Neuronal stem cell (in vitro differentiated cells): ENCODE measurements around the gene MRTFB.

Source experiments
- DNase-seq: peaks from one replicate; pipeline ENCODE4 v3.0.0-alpha.2; 2013; ENCODE audit warnings: low spot score
- H2AFZ ChIP-seq: one replicate; pipeline ENCODE4 v1.6.1; 2013; ENCODE audit warnings: mild to moderate bottlenecking, low read length, inconsistent platforms
- H2AK5ac ChIP-seq: 2 replicates; pipeline ENCODE4 v1.6.1; 2013; ENCODE audit warnings: low read depth, mild to moderate bottlenecking, inconsistent platforms, low read length, moderate library complexity, mixed read lengths
- H2BK120ac ChIP-seq: 2 replicates; pipeline ENCODE4 v1.6.1; 2013; ENCODE audit warnings: low read depth, mild to moderate bottlenecking, inconsistent platforms, low read length, moderate library complexity, mixed read lengths
- H2BK12ac ChIP-seq: one replicate; pipeline ENCODE4 v1.6.1; 2013; ENCODE audit warnings: low read length, inconsistent platforms
- H2BK15ac ChIP-seq: 2 replicates; pipeline ENCODE4 v1.6.1; 2013; ENCODE audit warnings: mild to moderate bottlenecking, low read length, inconsistent platforms, mixed read lengths
- H2BK5ac ChIP-seq: one replicate; pipeline ENCODE4 v1.6.1; 2013; ENCODE audit warnings: inconsistent platforms, mild to moderate bottlenecking, low read length, moderate library complexity
- H3K14ac ChIP-seq: one replicate; pipeline ENCODE4 v1.6.1; 2013; ENCODE audit warnings: low read length, inconsistent platforms
- H3K18ac ChIP-seq: 2 replicates; pipeline ENCODE4 v1.6.1; 2013; ENCODE audit warnings: low read length, inconsistent platforms
- H3K23ac ChIP-seq: 2 replicates; pipeline ENCODE4 v1.6.1; 2013; ENCODE audit warnings: low read depth, mild to moderate bottlenecking, mixed read lengths, low read length, inconsistent platforms; ENCODE audit not compliant: poor library complexity
- H3K27ac ChIP-seq: replicated peaks from 3 replicates; pipeline ENCODE4 v1.5.1; 2013; ENCODE audit warnings: low read length, inconsistent platforms
- H3K27me3 ChIP-seq, 3 experiments: 2 replicates each; pipeline ENCODE4 v1.6.1; 2013; ENCODE audit warnings: low read length in 3 of 3, mild to moderate bottlenecking in 2 of 3, inconsistent platforms in 1 of 3, low read depth in 1 of 3, mixed read lengths in 1 of 3, moderate library complexity in 1 of 3; ENCODE audit not compliant: control insufficient read depth in 3 of 3, insufficient read depth in 3 of 3
- H3K36me3 ChIP-seq, 2 donors: replicated peaks in 1 of 2; 2 replicates each; pipeline ENCODE4 v1.6.1; 2013; ENCODE audit warnings: low read length in 2 of 2; ENCODE audit not compliant: control insufficient read depth in 2 of 2, insufficient read depth in 2 of 2
- H3K4ac ChIP-seq: 2 replicates; pipeline ENCODE4 v1.6.1; 2013; ENCODE audit warnings: inconsistent platforms, mild to moderate bottlenecking, low read length, moderate library complexity
- H3K4me1 ChIP-seq, 2 donors: 1 replicate in 1 of 2; 2 replicates in 1 of 2; pipeline ENCODE4 v1.6.1; 2013; ENCODE audit warnings: low read length in 2 of 2, low read depth in 1 of 2; ENCODE audit not compliant: control insufficient read depth in 2 of 2, insufficient read depth in 1 of 2
- H3K4me2 ChIP-seq: one replicate; pipeline ENCODE4 v1.6.1; 2013; ENCODE audit warnings: mild to moderate bottlenecking, low read length, inconsistent platforms; ENCODE audit not compliant: insufficient read depth, poor library complexity, severe bottlenecking
- H3K4me3 ChIP-seq, 2 donors: 2 replicates each; pipeline ENCODE4 v1.5.1; 2013; ENCODE audit warnings: low read length in 2 of 2, mild to moderate bottlenecking in 2 of 2, inconsistent platforms in 1 of 2, moderate library complexity in 1 of 2
- H3K79me1 ChIP-seq: one replicate; pipeline ENCODE4 v1.6.1; 2013; ENCODE audit warnings: low read depth, mild to moderate bottlenecking, inconsistent platforms, low read length, moderate library complexity
- H3K9ac ChIP-seq: one replicate; pipeline ENCODE4 v1.6.1; 2013; ENCODE audit warnings: mild to moderate bottlenecking, low read depth, low read length, inconsistent platforms; ENCODE audit not compliant: poor library complexity
- H3K9me3 ChIP-seq, 2 donors: replicated peaks in 1 of 2; 2 replicates each; pipeline versions ENCODE3 to v1.6.1; 2013; ENCODE audit warnings: low read length in 2 of 2, mild to moderate bottlenecking in 2 of 2, inconsistent platforms in 1 of 2, low read depth in 1 of 2, mixed read lengths in 1 of 2, moderate library complexity in 1 of 2; ENCODE audit not compliant: control insufficient read depth in 2 of 2, insufficient read depth in 1 of 2
- H4K8ac ChIP-seq: one replicate; pipeline ENCODE4 v1.6.1; 2013; ENCODE audit warnings: low read depth, mild to moderate bottlenecking, inconsistent platforms, low read length, moderate library complexity
- H4K91ac ChIP-seq: one replicate; pipeline ENCODE4 v1.6.1; 2013; ENCODE audit warnings: low read length, low read depth, mild to moderate bottlenecking, inconsistent platforms; ENCODE audit not compliant: poor library complexity
- WGBS, 2 donors: extraction: QIAGEN DNeasy Blood & Tissue Kit; methylation state at CpG; one replicate each; pipeline ENCODE4 v1.1.7; 2013; ENCODE audit warnings: missing lambda C conversion rate in 2 of 2, mixed read lengths in 1 of 2; ENCODE audit not compliant: insufficient read length in 2 of 2, insufficient replicate concordance in 1 of 2; ENCODE audit errors: extremely low coverage in 2 of 2; 5-methylcytosine and 5-hydroxymethylcytosine counted together

The MRTFB gene

GRCh38 chr16:14196011-14196410, 124.9 kb downstream of the MRTFB start:
- Histone ChIP-seq H3K18ac (no peak overlapping the region), H3K23ac (no peak overlapping the region), H2BK120ac (no peak overlapping the region), H3K14ac (no peak overlapping the region), H2BK15ac (no peak overlapping the region), H3K4me3 (no peak overlapping the region), H4K8ac (no peak overlapping the region), H3K4ac (no peak overlapping the region), H2BK5ac (no peak overlapping the region), H3K4me2 (no peak overlapping the region), H2BK12ac (no peak overlapping the region), H2AFZ (no peak overlapping the region), H3K79me1 (no peaks in the 10 kb centered on the region), H3K9ac (no peak overlapping the region), H3K36me3 (no peaks in the 10 kb centered on the region), H3K27me3 (no peaks in the 10 kb centered on the region), H3K4me1 (peaks cover 3 to 9% of the 10 kb centered on the region in 2 donors), H4K91ac (no peak overlapping the region), H3K27ac (no peak overlapping the region), H2AK5ac (no peak overlapping the region), H3K9me3 (peaks cover 0 to 4% of the 10 kb centered on the region in 2 donors)
- DNase-seq, result no peak
- no CpG with 5 or more reads among the region's 2 CpGs for WGBS, 2 donors

GRCh38 chr16:14196539-14196938, 125.4 kb downstream of the MRTFB start:
- no peak overlapping the region for H3K4me3 ChIP-seq
- no peak overlapping the region for H3K4ac ChIP-seq
- no peak overlapping the region for H3K4me2 ChIP-seq
- no peak overlapping the region for H4K91ac ChIP-seq
- H4K8ac ChIP-seq, result no peak overlapping the region
- H3K23ac ChIP-seq, result no peak overlapping the region
- H3K27ac ChIP-seq, result no peak overlapping the region
- no peaks in the 10 kb centered on the region for H3K27me3 ChIP-seq
- H3K79me1 ChIP-seq, result no peaks in the 10 kb centered on the region
- H3K4me1 ChIP-seq, result peaks cover 3 to 9% of the 10 kb centered on the region in 2 donors
- no peak overlapping the region for H2BK15ac ChIP-seq
- no peak overlapping the region for H2AK5ac ChIP-seq
- H2AFZ ChIP-seq, result no peak overlapping the region
- peaks cover 0 to 4% of the 10 kb centered on the region in 2 donors for H3K9me3 ChIP-seq
- no peaks in the 10 kb centered on the region for H3K36me3 ChIP-seq
- H2BK12ac ChIP-seq, result no peak overlapping the region
- H3K9ac ChIP-seq, result no peak overlapping the region
- no peak overlapping the region for H2BK5ac ChIP-seq
- H2BK120ac ChIP-seq, result no peak overlapping the region
- H3K18ac ChIP-seq, result no peak overlapping the region
- DNase-seq, result no peak
- H3K14ac ChIP-seq, result no peak overlapping the region

GRCh38 chr16:14198012-14198411, 126.9 kb downstream of the MRTFB start:
- Histone ChIP-seq H2BK15ac (no peak overlapping the region), H4K8ac (no peak overlapping the region), H3K4ac (no peak overlapping the region), H3K4me2 (no peak overlapping the region), H4K91ac (no peak overlapping the region), H3K23ac (no peak overlapping the region), H3K36me3 (no peaks in the 10 kb centered on the region), H2BK120ac (no peak overlapping the region), H3K18ac (no peak overlapping the region), H2AFZ (no peak overlapping the region), H2AK5ac (no peak overlapping the region), H2BK5ac (no peak overlapping the region), H3K27me3 (no peaks in the 10 kb centered on the region), H3K4me3 (no peak overlapping the region), H3K27ac (no peak overlapping the region), H3K4me1 (peaks cover 1 to 9% of the 10 kb centered on the region in 2 donors), H2BK12ac (no peak overlapping the region), H3K79me1 (no peaks in the 10 kb centered on the region), H3K14ac (no peak overlapping the region), H3K9ac (no peak overlapping the region), H3K9me3 (peaks cover 0 to 4% of the 10 kb centered on the region in 2 donors)
- DNase-seq, result no peak

GRCh38 chr16:14198572-14198971, 127.5 kb downstream of the MRTFB start:
- no peak for DNase-seq
- no peak overlapping the region for H4K8ac ChIP-seq
- H3K27me3 ChIP-seq, result no peaks in the 10 kb centered on the region
- no peak overlapping the region for H3K23ac ChIP-seq
- WGBS, 2 donors, result no CpG with 5 or more reads among the region's 1 CpG
- H2BK5ac ChIP-seq, result no peak overlapping the region
- H3K4ac ChIP-seq, result no peak overlapping the region
- H2BK15ac ChIP-seq, result no peak overlapping the region
- H3K9ac ChIP-seq, result no peak overlapping the region
- H2BK120ac ChIP-seq, result no peak overlapping the region
- H2AK5ac ChIP-seq, result no peak overlapping the region
- H3K18ac ChIP-seq, result no peak overlapping the region
- no peak overlapping the region for H4K91ac ChIP-seq
- no peak overlapping the region for H2AFZ ChIP-seq
- no peaks in the 10 kb centered on the region for H3K36me3 ChIP-seq
- H3K4me3 ChIP-seq, result no peak overlapping the region
- no peak overlapping the region for H3K4me2 ChIP-seq
- no peak overlapping the region for H3K14ac ChIP-seq
- H3K27ac ChIP-seq, result no peak overlapping the region
- H2BK12ac ChIP-seq, result no peak overlapping the region
- peaks cover 1 to 9% of the 10 kb centered on the region in 2 donors for H3K4me1 ChIP-seq
- H3K9me3 ChIP-seq, result peaks cover 0 to 4% of the 10 kb centered on the region in 2 donors
- H3K79me1 ChIP-seq, result no peaks in the 10 kb centered on the region
